Epithelial cell of umbilical artery (primary cell): ENCODE measurements around the gene KCNJ6. TPM values are rescaled to one million over a fixed set of nuclear protein-coding genes. Genes with fewer than 3 reads are reported as not detected.

ENCODE experiments used
- total RNA-seq: library from RNA; depleted of rRNA; stranded (reverse); fragments of >200 nt; gene quantifications from 2 replicates; pipeline ENCODE4 v1.2.3, GENCODE V29; 2014

KCNJ6 gene, protein sequence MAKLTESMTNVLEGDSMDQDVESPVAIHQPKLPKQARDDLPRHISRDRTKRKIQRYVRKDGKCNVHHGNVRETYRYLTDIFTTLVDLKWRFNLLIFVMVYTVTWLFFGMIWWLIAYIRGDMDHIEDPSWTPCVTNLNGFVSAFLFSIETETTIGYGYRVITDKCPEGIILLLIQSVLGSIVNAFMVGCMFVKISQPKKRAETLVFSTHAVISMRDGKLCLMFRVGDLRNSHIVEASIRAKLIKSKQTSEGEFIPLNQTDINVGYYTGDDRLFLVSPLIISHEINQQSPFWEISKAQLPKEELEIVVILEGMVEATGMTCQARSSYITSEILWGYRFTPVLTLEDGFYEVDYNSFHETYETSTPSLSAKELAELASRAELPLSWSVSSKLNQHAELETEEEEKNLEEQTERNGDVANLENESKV
- not detected in 2 replicates for total RNA-seq

DNA sequence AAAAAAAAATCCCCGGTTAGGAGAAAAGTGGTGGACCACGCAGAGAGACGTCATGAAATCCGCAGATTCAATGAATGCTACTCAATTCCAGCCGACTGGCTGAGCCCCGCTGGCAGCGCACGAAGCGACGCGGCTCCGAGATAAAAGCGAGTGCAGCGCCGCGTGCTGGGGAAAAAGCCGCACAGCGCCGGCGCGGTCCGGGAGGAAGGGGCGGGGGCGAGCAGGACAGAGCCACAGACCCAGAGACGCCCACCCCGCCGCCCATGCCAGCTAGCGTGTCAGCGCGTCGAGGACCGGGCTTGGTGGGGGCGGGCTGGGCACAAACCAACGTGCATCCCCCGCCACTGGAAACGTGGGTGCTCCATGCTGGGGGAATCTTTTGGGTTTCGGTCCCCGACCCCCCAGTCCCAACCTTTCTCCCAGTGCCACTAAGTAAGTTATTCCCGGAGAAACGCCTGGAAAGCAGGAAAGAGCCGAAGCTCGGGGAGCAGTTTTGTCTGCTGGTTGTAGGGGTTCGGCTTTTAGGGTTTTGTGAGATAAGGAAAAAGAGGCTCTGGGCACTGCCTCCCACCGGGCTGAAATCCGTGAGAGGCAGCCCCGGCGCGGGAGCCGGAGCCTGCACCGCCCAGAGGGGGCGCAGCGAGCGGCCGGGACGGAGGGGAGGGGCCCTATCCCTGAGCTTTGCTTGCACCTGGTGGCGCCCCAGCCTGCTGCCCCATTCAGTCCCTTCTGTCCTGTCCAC is at the start of gene KCNJ6:
Gene KCNJ6 (minus strand): TSS at position 148 of the 742 bp plus-strand sequence. CDS start 75,775 bp downstream, outside the sequence.

